Activated effector memory CD4-positive, alpha-beta T cell treated with Interleukin-2 at 50 U/mL for 16 hours (primary cell): Measurements from ENCODE around the gene GRK5.
"Not testable (repeated sequence)": the region's sequence is repeated elsewhere in the genome, so short reads cannot be mapped to it uniquely, and the experiment has no call there.

ENCODE experiments used
- DNase-seq: peaks from one replicate; pipeline ENCODE4 v3.0.0-alpha.2; 2020

GRK5 gene

GRCh38 chr10:119427263-119427864 is 220.0 kb downstream of the GRK5 start:
- no peak for DNase-seq

GRCh38 chr10:119428789-119429188 is 221.4 kb downstream of the GRK5 start:
- no peak for DNase-seq

- no peak for DNase-seq
Measured at GRCh38 chr10:119429771-119430170, 222.4 kb downstream of the GRK5 start.

GRCh38 chr10:119431034-119431772 is 223.8 kb downstream of the GRK5 start:
- no peak for DNase-seq

- no peak for DNase-seq
Measured at GRCh38 chr10:119431773-119432135, 224.4 kb downstream of the GRK5 start.

- not testable (repeated sequence) for DNase-seq
Measured at GRCh38 chr10:119434942-119435341, 227.6 kb downstream of the GRK5 start.

GRCh38 chr10:119438717-119439116 is 231.3 kb downstream of the GRK5 start:
- DNase-seq, result no peak

- no peak for DNase-seq
Measured at GRCh38 chr10:119439922-119440321, 232.6 kb downstream of the GRK5 start.

GRCh38 chr10:119441151-119441821 is 233.9 kb downstream of the GRK5 start:
- no peak for DNase-seq

GRCh38 chr10:119441921-119442757 is 234.8 kb downstream of the GRK5 start:
- DNase-seq, result no peak

- no peak for DNase-seq
Measured at GRCh38 chr10:119442758-119443060, 235.3 kb downstream of the GRK5 start.

- DNase-seq, result no peak
Measured at GRCh38 chr10:119443441-119443840, 236.1 kb downstream of the GRK5 start.

GRCh38 chr10:119443970-119444660 is 236.7 kb downstream of the GRK5 start:
- DNase-seq, result no peak

GRCh38 chr10:119444866-119445265 is 237.5 kb downstream of the GRK5 start:
- DNase-seq, result no peak

GRCh38 chr10:119445311-119445934 is 238.1 kb downstream of the GRK5 start:
- DNase-seq, result peak; percentile 63

GRCh38 chr10:119445935-119446317 is 238.6 kb downstream of the GRK5 start:
- DNase-seq, result no peak

- no peak for DNase-seq
Measured at GRCh38 chr10:119446441-119447277, 239.3 kb downstream of the GRK5 start.

GRCh38 chr10:119447421-119447820 is 240.1 kb downstream of the GRK5 start:
- no peak for DNase-seq

- no peak for DNase-seq
Measured at GRCh38 chr10:119447823-119448546, 240.6 kb downstream of the GRK5 start.
